SU-DHL-6 (cell line): ENCODE results near the gene AMZ2.
A peak's percentile ranks its signal among the peaks of the same experiment; 100 is the strongest.

Source experiments
- H2AFZ ChIP-seq: fragments of 200-600 bp; sonication (generic); 2 replicates; pipeline ENCODE4 v1.6.1; 2014; ENCODE audit warnings: low read depth, mild to moderate bottlenecking, moderate library complexity, mixed read lengths, antibody characterized with exemption, low read length; ENCODE audit not compliant: severe bottlenecking
- H3F3A ChIP-seq: fragments of 200-600 bp; shearing (Covaris generic); 2 replicates; pipeline ENCODE4 v1.6.0; 2016; ENCODE audit warnings: antibody characterized with exemption, mild to moderate bottlenecking; ENCODE audit not compliant: insufficient read depth
- H3K27ac ChIP-seq: fragments of 200-600 bp; sonication (generic); 2 replicates; pipeline ENCODE4 v1.5.1; 2016; ENCODE audit warnings: low read depth, mild to moderate bottlenecking, low read length, moderate library complexity, mixed read lengths
- H3K27me3 ChIP-seq: fragments of 200-600 bp; sonication (generic), shearing (Covaris generic); 2 replicates; pipeline ENCODE4 v1.6.0; 2014; ENCODE audit warnings: mild to moderate bottlenecking, low read length
- H3K36me3 ChIP-seq: fragments of 200-600 bp; sonication (generic); 2 replicates; pipeline ENCODE4 v1.6.1; 2014; ENCODE audit warnings: mild to moderate bottlenecking, low read length, mixed read lengths
- H3K4me2 ChIP-seq: fragments of 300-600, 200-600 bp; shearing (Covaris generic), sonication (generic); 2 replicates; pipeline ENCODE4 v1.6.0; 2014; ENCODE audit warnings: low read length, low read depth, mild to moderate bottlenecking; ENCODE audit not compliant: poor library complexity, severe bottlenecking
- H3K4me3 ChIP-seq: fragments of 200-600 bp; sonication (generic); 2 replicates; pipeline ENCODE4 v1.5.1; 2014; ENCODE audit warnings: antibody characterized with exemption, low read length, mild to moderate bottlenecking, mixed read lengths; ENCODE audit not compliant: insufficient read depth, poor library complexity, severe bottlenecking
- H3K79me2 ChIP-seq: fragments of 200-600 bp; sonication (generic); 2 replicates; pipeline ENCODE4 v1.6.1; 2014; ENCODE audit warnings: mild to moderate bottlenecking, low read length, moderate library complexity; ENCODE audit not compliant: insufficient read depth
- H3K9ac ChIP-seq: fragments of 200-600 bp; sonication (generic); 2 replicates; pipeline ENCODE4 v1.7.0; 2014; ENCODE audit warnings: mild to moderate bottlenecking, low read length
- H3K9me2 ChIP-seq: fragments of 200-600 bp; sonication (generic); replicated peaks from 2 replicates; pipeline ENCODE4 v1.6.1; 2014; ENCODE audit warnings: low read length; ENCODE audit not compliant: insufficient read depth
- H3K9me3 ChIP-seq: fragments of 200-600 bp; sonication (generic); 2 replicates; pipeline ENCODE4 v1.6.1; 2014; ENCODE audit warnings: low read length, mixed read lengths; ENCODE audit not compliant: insufficient read depth
- H4K20me1 ChIP-seq: fragments of 200-600 bp; sonication (generic); 2 replicates; pipeline ENCODE4 v1.6.1; 2014; ENCODE audit warnings: low read depth, mild to moderate bottlenecking, antibody characterized with exemption, low read length, moderate library complexity, mixed read lengths
- CTCF ChIP-seq: fragments of 200-600 bp; sonication (generic); IDR thresholded peaks from one replicate; pipeline ENCODE4 v1.5.1; 2017; ENCODE audit warnings: antibody characterized with exemption, mild to moderate bottlenecking, low read length, moderate library complexity; ENCODE audit not compliant: insufficient read depth, poor library complexity, severe bottlenecking
- EZH2phosphoT487 ChIP-seq: fragments of 200-600 bp; sonication (generic), shearing (Covaris generic); conservative IDR thresholded peaks from 2 replicates; pipeline ENCODE4 v1.6.1; 2018; ENCODE audit warnings: mild to moderate bottlenecking, antibody characterized with exemption, low read length, moderate library complexity, mixed read lengths

The AMZ2 gene

GRCh38 chr17:68289936-68290267 is 42.1 kb downstream of the AMZ2 start:
- Histone ChIP-seq H2AFZ (no peak overlapping the region), H3K9me2 (no peaks in the 10 kb centered on the region), H3K9ac (peak overlapping the region; percentile 100), H3K27me3 (no peaks in the 10 kb centered on the region), H3K9me3 (no peaks in the 10 kb centered on the region), H3F3A (peaks cover 44% of the 10 kb centered on the region), H3K4me2 (peak overlapping the region; percentile 92), H3K36me3 (peaks cover 3% of the 10 kb centered on the region; the same call in 1 of the 2 replicates), H3K4me3 (peak overlapping the region; percentile 94), H3K27ac (peak overlapping the region; percentile 98), H4K20me1 (no peaks in the 10 kb centered on the region; the same call in 1 of the 2 replicates), H3K79me2 (peaks cover 80% of the 10 kb centered on the region)
- TF ChIP-seq EZH2phosphoT487 (no peak), CTCF (no peak)

- peak overlapping the region; percentile 28 for H2AFZ ChIP-seq
- H4K20me1 ChIP-seq: no peaks in the 10 kb centered on the region
- H3K36me3 ChIP-seq: peaks cover 3% of the 10 kb centered on the region; the same call in 1 of the 2 replicates
- peak overlapping the region; percentile 98 for H3K27ac ChIP-seq
- peaks cover 42% of the 10 kb centered on the region for H3F3A ChIP-seq
- no peaks in the 10 kb centered on the region for H3K27me3 ChIP-seq
- no peaks in the 10 kb centered on the region for H3K9me3 ChIP-seq
- H3K4me2 ChIP-seq: peak overlapping the region; percentile 92
- H3K79me2 ChIP-seq: peaks cover 78% of the 10 kb centered on the region
- H3K4me3 ChIP-seq: peak overlapping the region; percentile 94
- peak overlapping the region; percentile 100 for H3K9ac ChIP-seq
- TF ChIP-seq CTCF (no peak), EZH2phosphoT487 (no peak)
- H3K9me2 ChIP-seq: no peaks in the 10 kb centered on the region
Observed at GRCh38 chr17:68290268-68290954, 42.6 kb downstream of the AMZ2 start.

GRCh38 chr17:68290955-68291835 is 43.4 kb downstream of the AMZ2 start, which contains the start of the genes ARSG and SLC16A6:
ARSG (plus strand) TSS chr17:68291495; CDS start chr17:68307494, 15,999 bp downstream.
SLC16A6 (minus strand) TSS chr17:68291127; CDS start chr17:68278320, 12,807 bp downstream.
- Histone ChIP-seq H3F3A (peaks cover 42% of the 10 kb centered on the region), H3K79me2 (peaks cover 70% of the 10 kb centered on the region), H3K4me3 (peak within 1 kb of the TSS; percentile 94), H3K9me3 (no peaks in the 10 kb centered on the region), H3K27me3 (no peaks in the 10 kb centered on the region), H3K36me3 (peaks cover 3% of the 10 kb centered on the region; the same call in 1 of the 2 replicates), H3K9me2 (no peaks in the 10 kb centered on the region), H3K9ac (peak within 1 kb of the TSS; percentile 100), H3K27ac (peak within 1 kb of the TSS; percentile 98), H3K4me2 (peak within 1 kb of the TSS; percentile 92), H2AFZ (peak within 1 kb of the TSS; percentile 28), H4K20me1 (no peaks in the 10 kb centered on the region)
- TF ChIP-seq CTCF (no peak), EZH2phosphoT487 (no peak)
